ENCODE data around the gene CA5A. TPM values are rescaled to one million over a fixed set of nuclear protein-coding genes. Genes with fewer than 3 reads are reported as not detected.
"Not testable (repeated sequence)": the region's sequence is repeated elsewhere in the genome, so short reads cannot be mapped to it uniquely, and the experiment has no call there.

Gene CA5A
- total RNA-seq, 2 donors from 2014 or later, result not detected

DNA sequence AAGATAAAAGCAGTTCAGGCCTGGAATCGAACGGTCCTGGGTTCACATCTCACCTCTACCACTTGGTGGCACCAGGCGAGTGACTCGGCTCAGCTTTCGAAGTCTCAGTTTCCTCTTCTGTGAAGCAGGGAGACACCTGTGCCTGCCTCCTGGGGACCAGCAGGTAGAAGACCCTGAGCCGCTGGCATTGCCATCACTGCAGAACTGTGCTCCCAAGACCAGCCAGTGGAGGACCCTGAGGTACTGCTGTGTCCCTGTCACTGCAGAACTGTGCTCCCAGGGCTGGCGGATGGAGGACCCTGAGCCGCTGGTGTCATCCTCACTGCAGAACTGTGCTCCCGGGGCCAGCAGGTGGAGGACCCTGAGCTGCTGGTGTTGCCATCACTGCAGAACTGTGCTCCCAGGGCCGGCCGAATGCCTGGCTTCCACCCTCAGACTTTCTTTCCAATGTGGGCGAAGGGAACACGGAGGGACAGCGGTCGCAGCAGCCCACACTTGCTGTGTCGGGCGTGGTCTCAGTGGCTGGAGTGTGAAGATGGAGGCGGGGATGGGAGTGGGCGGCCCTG is 58.3 kb downstream of the CA5A start:
- Mint-ChIP-seq H3K36me3 (peaks cover 5% of the 10 kb centered on the region), H3K4me3 (no peak overlapping the region), H3K27me3 (peaks cover 15 to 18% of the 10 kb centered on the region in 2 donors), H3K4me1 (ENCODE audit: low read depth in 2 of 2) (peaks cover 12 to 13% of the 10 kb centered on the region in 2 donors), H3K27ac (no peak overlapping the region), H3K9me3 (no peaks in the 10 kb centered on the region)
- DNase-seq (ENCODE audit: low spot score) (no peak), ATAC-seq (no peak)

GRCh38 chr16:87874639-87875427 is 61.5 kb downstream of the CA5A start:
- H3K4me3 Mint-ChIP-seq, result peak overlapping the region; percentile 7
- ATAC-seq, result no peak
- peaks cover 4 to 14% of the 10 kb centered on the region in 2 donors for H3K27me3 Mint-ChIP-seq
- peaks cover 5% of the 10 kb centered on the region for H3K36me3 Mint-ChIP-seq
- peaks cover 24 to 27% of the 10 kb centered on the region in 2 donors for H3K4me1 Mint-ChIP-seq (ENCODE audit: low read depth in 2 of 2)
- DNase-seq (ENCODE audit: low spot score), result no peak
- H3K27ac Mint-ChIP-seq, result peak overlapping the region; percentile 29 to 65
- no peaks in the 10 kb centered on the region for H3K9me3 Mint-ChIP-seq

DNA sequence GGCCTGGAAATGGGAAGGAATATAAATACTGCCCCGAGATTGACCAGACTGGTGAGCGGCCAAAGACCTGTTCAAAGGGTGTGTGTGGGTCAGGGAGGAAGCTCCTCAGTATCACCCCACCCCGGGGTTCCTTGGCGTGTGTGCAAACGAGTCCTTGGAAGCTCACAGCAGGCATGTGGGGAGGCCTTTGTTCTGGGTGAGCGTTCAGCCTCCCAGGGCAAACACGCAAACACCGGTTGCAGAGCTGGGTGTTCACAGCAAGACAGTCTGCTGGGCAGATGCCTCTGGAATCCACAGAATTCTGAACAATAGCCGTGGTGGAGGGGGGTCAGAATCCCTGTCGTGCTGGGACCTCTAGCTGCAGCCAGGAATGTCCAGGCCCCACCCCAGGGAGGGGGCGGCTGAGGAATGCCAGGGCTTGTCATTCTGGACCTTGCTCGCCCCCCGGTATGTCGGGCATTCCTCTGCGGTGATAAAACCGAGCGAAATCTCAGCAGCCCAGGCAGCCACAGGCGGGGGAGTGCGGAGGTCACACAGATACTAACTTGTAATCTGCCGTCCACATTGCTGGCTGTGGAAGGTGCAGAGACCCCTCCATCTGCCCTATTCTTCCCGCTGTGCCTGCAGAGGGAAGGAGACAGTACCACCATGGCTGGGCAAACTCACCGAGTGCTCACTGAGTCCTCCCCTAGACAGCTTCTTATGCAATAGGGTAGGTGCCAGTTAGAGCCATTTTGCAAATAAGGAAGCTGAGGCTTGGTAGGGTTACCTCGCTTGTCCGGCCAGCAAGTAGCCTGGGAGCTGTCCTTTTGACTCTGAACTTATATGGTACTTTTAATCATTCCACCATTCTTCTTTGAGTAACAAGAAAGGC is 65.7 kb downstream of the CA5A start:
- DNase-seq (ENCODE audit: low spot score); ATAC-seq; H3K9me3 Mint-ChIP-seq: not testable (repeated sequence)
- Mint-ChIP-seq H3K4me3 (peak overlapping the region; percentile 56), H3K27me3 (peaks cover 2 to 14% of the 10 kb centered on the region in 2 donors), H3K36me3 (peaks cover 15% of the 10 kb centered on the region), H3K4me1 (ENCODE audit: low read depth in 2 of 2) (peaks cover 41 to 49% of the 10 kb centered on the region in 2 donors), H3K27ac (peak overlapping the region; percentile 81 to 83)

DNA sequence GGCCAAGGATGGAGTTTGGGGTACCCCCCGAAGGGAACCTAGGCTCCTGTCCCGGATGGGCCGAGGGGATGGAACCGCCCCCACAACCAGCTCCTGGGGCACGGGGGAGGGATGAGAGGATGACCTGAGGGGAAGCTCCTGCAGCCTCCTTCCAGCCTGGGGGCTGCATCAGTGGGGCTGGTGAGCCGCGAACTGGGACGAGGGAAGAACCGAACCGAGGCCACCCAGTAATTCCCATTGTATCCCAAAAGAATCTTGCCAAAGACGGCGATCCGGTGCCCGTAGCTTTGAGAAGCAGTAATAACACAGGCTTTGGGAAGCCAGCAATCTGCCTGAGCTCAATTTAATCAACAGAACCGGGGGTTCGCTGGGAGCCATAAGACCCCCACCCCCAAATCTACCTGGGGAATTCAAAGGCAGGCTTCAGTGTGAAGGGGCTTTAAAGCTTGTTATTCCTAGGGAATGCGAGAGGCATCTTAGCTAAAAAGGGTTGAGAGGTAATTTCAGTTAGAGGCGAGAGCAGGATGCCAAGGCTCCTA is 66.4 kb downstream of the CA5A start:
- Mint-ChIP-seq H3K4me1 (ENCODE audit: low read depth in 2 of 2) (peaks cover 40 to 48% of the 10 kb centered on the region in 2 donors), H3K4me3 (peak overlapping the region; percentile 27), H3K27me3 (peaks cover 2 to 11% of the 10 kb centered on the region in 2 donors), H3K36me3 (peaks cover 19% of the 10 kb centered on the region), H3K27ac (peak overlapping the region; percentile 50 to 68)
- ATAC-seq; DNase-seq (ENCODE audit: low spot score); H3K9me3 Mint-ChIP-seq: not testable (repeated sequence)

- peak within 1 kb of the TSS; percentile 97 for H3K4me3 Mint-ChIP-seq
- peak within 1 kb of the TSS; percentile 95 to 97 for H3K27ac Mint-ChIP-seq
- H3K9me3 Mint-ChIP-seq, H3K27me3 Mint-ChIP-seq: not testable (repeated sequence)
- H3K36me3 Mint-ChIP-seq, result peaks cover 23% of the 10 kb centered on the region
- peaks cover 43 to 52% of the 10 kb centered on the region in 2 donors for H3K4me1 Mint-ChIP-seq (ENCODE audit: low read depth in 2 of 2)
- ATAC-seq, result peak; percentile 83 to 86
- DNase-seq (ENCODE audit: low spot score), result peak; percentile 92
These were observed 67.1 kb downstream of the CA5A start, which contains the start of gene SLC7A5 for GRCh38 chr16:87869061-87869878. Gene SLC7A5, minus strand, starts transcription at chr16:87869507. Its CDS starts 85 bp downstream, at chr16:87869422.

GRCh38 chr16:87868254-87869029 is 67.9 kb downstream of the CA5A start:
- peak; percentile 86 for DNase-seq (ENCODE audit: low spot score)
- Mint-ChIP-seq H3K4me1 (ENCODE audit: low read depth in 2 of 2) (peaks cover 46 to 52% of the 10 kb centered on the region in 2 donors), H3K27ac (peak overlapping the region; percentile 95 to 97), H3K4me3 (peak overlapping the region; percentile 97), H3K36me3 (peaks cover 23% of the 10 kb centered on the region)
- ATAC-seq, result peak; percentile 67 to 79
- not testable (repeated sequence) for H3K9me3 Mint-ChIP-seq, H3K27me3 Mint-ChIP-seq

GRCh38 chr16:87865902-87866555 is 70.3 kb downstream of the CA5A start:
- Mint-ChIP-seq H3K27ac (peak overlapping the region; percentile 95 to 97), H3K4me1 (ENCODE audit: low read depth in 2 of 2) (peaks cover 32 to 40% of the 10 kb centered on the region in 2 donors), H3K36me3 (peaks cover 23% of the 10 kb centered on the region), H3K4me3 (peak overlapping the region; percentile 97)
- H3K9me3 Mint-ChIP-seq, ATAC-seq, H3K27me3 Mint-ChIP-seq: not testable (repeated sequence)
- peak; percentile 66 for DNase-seq (ENCODE audit: low spot score)

DNA sequence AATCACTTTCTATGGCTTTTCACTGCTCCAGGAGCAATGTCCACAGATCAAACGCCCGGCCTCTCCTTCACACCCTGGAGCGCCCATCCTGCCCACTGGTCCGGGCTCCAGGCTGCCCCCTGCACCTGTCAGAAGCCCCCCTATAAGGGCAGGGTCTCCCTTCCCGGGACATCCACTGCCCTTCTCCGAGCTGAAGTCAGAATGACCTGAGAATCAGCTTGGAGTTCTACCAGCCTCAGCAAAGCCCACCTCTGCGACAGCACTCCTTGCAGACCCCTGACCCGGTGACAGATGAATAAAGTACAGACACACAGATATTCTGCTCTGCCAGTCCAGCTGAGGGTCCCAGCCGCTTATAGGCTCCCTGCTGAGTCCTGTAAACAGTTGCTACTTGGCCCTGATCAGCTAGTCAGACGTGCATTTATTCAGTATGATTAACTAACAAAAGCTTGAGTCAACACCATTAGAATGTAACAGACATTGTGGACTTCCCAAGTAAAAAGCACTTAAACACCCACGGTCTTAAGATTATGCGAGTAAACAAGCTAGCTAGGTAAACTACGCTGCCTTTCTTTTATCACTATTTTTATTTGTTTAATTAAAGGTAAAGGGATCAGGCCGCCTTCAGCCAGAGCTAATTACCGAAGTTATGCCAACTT is 71.9 kb downstream of the CA5A start:
- DNase-seq (ENCODE audit: low spot score), result no peak
- H3K9me3 Mint-ChIP-seq, result no peaks in the 10 kb centered on the region
- H3K4me3 Mint-ChIP-seq, result peak overlapping the region; percentile 97
- peaks cover 41 to 44% of the 10 kb centered on the region in 2 donors for H3K4me1 Mint-ChIP-seq (ENCODE audit: low read depth in 2 of 2)
- peaks cover 28% of the 10 kb centered on the region for H3K36me3 Mint-ChIP-seq
- no peak for ATAC-seq
- no peaks in the 10 kb centered on the region for H3K27me3 Mint-ChIP-seq
- H3K27ac Mint-ChIP-seq, result peak overlapping the region; percentile 35 to 95

- peaks cover 41 to 43% of the 10 kb centered on the region in 2 donors for H3K4me1 Mint-ChIP-seq (ENCODE audit: low read depth in 2 of 2)
- H3K27me3 Mint-ChIP-seq; DNase-seq (ENCODE audit: low spot score); ATAC-seq; H3K27ac Mint-ChIP-seq; H3K9me3 Mint-ChIP-seq: not testable (repeated sequence)
- peak overlapping the region; percentile 27 for H3K4me3 Mint-ChIP-seq
- peaks cover 23% of the 10 kb centered on the region for H3K36me3 Mint-ChIP-seq
These were observed 73.0 kb downstream of the CA5A start for GRCh38 chr16:87863327-87863635.

GRCh38 chr16:87862597-87863326 is 73.6 kb downstream of the CA5A start:
- Mint-ChIP-seq H3K36me3 (peaks cover 20% of the 10 kb centered on the region), H3K4me3 (peak overlapping the region; percentile 15), H3K27ac (peak overlapping the region in 1 of 2 donors; percentile 16), H3K4me1 (ENCODE audit: low read depth in 2 of 2) (peaks cover 42 to 45% of the 10 kb centered on the region in 2 donors)
- not testable (repeated sequence) for H3K27me3 Mint-ChIP-seq; H3K9me3 Mint-ChIP-seq; DNase-seq (ENCODE audit: low spot score); ATAC-seq
